IMR-90 (cell line): Measurements from ENCODE around the gene MS4A15. TPM values are rescaled to one million over a fixed set of nuclear protein-coding genes. Genes with fewer than 3 reads are reported as not detected.

ENCODE experiments used
- ATAC-seq: fragments of 200-7000 bp; cut with Tn5 transposase; 2 replicates; pipeline ENCODE4 v1.9.1; 2020; ENCODE audit warnings: low read depth, mild to moderate bottlenecking, moderate library complexity
- BruUV-seq: library from RNA; stranded (reverse); fragments of 400-500 nt; replicated peaks from 2 replicates; lab custom pipeline; 2021; lab: Mats Ljungman, UMichigan
- CTCF ChIA-PET: fragments of 300-600 bp; formaldehyde crosslinking; extraction: SDS; loops from one replicate; lab custom pipeline; 2021; ENCODE audit warnings: antibody characterized with exemption; lab: Yijun Ruan, JAX
- POLR2A ChIA-PET: fragments of 300-600 bp; sonication (Branson Sonifier 250); formaldehyde crosslinking; loops from one replicate; lab custom pipeline; 2022; ENCODE audit warnings: antibody characterized with exemption; ENCODE audit not compliant: unreplicated experiment; lab: Charles Lee
- DNase-seq: peaks from one replicate; pipeline ENCODE4 v3.0.0; 2013
- H2AFZ ChIP-seq: replicated peaks from 2 replicates; pipeline ENCODE3; 2013; ENCODE audit warnings: low read length, mild to moderate bottlenecking; ENCODE audit not compliant: poor library complexity
- H2AK5ac ChIP-seq: 2 replicates; pipeline ENCODE4 v1.6.1; 2013; ENCODE audit warnings: low read depth, low read length, inconsistent platforms
- H2AK9ac ChIP-seq: replicated peaks from 2 replicates; pipeline ENCODE3; 2013; ENCODE audit warnings: mild to moderate bottlenecking, low read depth, low read length, moderate library complexity; ENCODE audit not compliant: poor library complexity
- H2BK120ac ChIP-seq: 2 replicates; pipeline ENCODE4 v1.6.1; 2013; ENCODE audit warnings: low read depth, low read length, inconsistent platforms
- H2BK15ac ChIP-seq: 3 replicates; pipeline ENCODE4 v1.6.1; 2013; ENCODE audit warnings: low read depth, low read length, inconsistent platforms
- H2BK20ac ChIP-seq: 2 replicates; pipeline ENCODE4 v1.6.1; 2013; ENCODE audit warnings: low read depth, mild to moderate bottlenecking, inconsistent platforms, low read length, moderate library complexity
- H2BK5ac ChIP-seq: 2 replicates; pipeline ENCODE4 v1.6.1; 2013; ENCODE audit warnings: mild to moderate bottlenecking, low read depth, low read length, inconsistent platforms; ENCODE audit not compliant: poor library complexity, severe bottlenecking
- H3K14ac ChIP-seq: replicated peaks from 2 replicates; pipeline ENCODE4 v1.6.1; 2013; ENCODE audit warnings: low read depth, low read length, inconsistent platforms
- H3K18ac ChIP-seq: 2 replicates; pipeline ENCODE4 v1.6.1; 2013; ENCODE audit warnings: low read depth, low read length, control low read depth
- H3K23ac ChIP-seq: 2 replicates; pipeline ENCODE4 v1.6.1; 2013; ENCODE audit warnings: low read depth, low read length, inconsistent platforms
- H3K27ac ChIP-seq: 2 replicates; pipeline ENCODE4 v1.5.1; 2013; ENCODE audit warnings: mild to moderate bottlenecking, control low read depth, low read length; ENCODE audit not compliant: insufficient read depth
- H3K27me3 ChIP-seq: 2 replicates; pipeline ENCODE4 v1.6.1; 2013; ENCODE audit warnings: low read length; ENCODE audit not compliant: control insufficient read depth, insufficient read depth
- H3K36me3 ChIP-seq: 2 replicates; pipeline ENCODE4 v1.6.1; 2013; ENCODE audit warnings: low read length, mixed read lengths; ENCODE audit not compliant: control insufficient read depth, insufficient read depth
- H3K4ac ChIP-seq: 2 replicates; pipeline ENCODE4 v1.6.1; 2013; ENCODE audit warnings: low read depth, low read length, inconsistent platforms
- H3K4me1 ChIP-seq: 2 replicates; pipeline ENCODE4 v1.6.1; 2013; ENCODE audit warnings: low read length, mixed read lengths; ENCODE audit not compliant: control insufficient read depth, insufficient read depth
- H3K4me2 ChIP-seq: 2 replicates; pipeline ENCODE4 v1.6.1; 2013; ENCODE audit warnings: low read depth, mild to moderate bottlenecking, control low read depth, low read length, moderate library complexity
- H3K4me3 ChIP-seq: 2 replicates; pipeline ENCODE4 v1.5.1; 2013; ENCODE audit warnings: low read depth, mild to moderate bottlenecking, control low read depth, low read length, moderate library complexity; ENCODE audit not compliant: insufficient read depth
- H3K56ac ChIP-seq: 2 replicates; pipeline ENCODE4 v1.6.1; 2013; ENCODE audit warnings: low read length, inconsistent platforms; ENCODE audit not compliant: insufficient read depth; ENCODE audit errors: extremely low read depth
- H3K79me1 ChIP-seq, 2 experiments: 2 replicates each; pipeline ENCODE4 v1.6.1; 2013; ENCODE audit warnings: low read length in 2 of 2, inconsistent platforms in 1 of 2, low read depth in 1 of 2
- H3K9ac ChIP-seq: 2 replicates; pipeline ENCODE4 v1.6.1; 2013; ENCODE audit warnings: low read depth, low read length, control low read depth
- H3K9me1 ChIP-seq: 2 replicates; pipeline ENCODE4 v1.6.1; 2013; ENCODE audit warnings: low read length, inconsistent platforms; ENCODE audit not compliant: insufficient read depth
- H3K9me3 ChIP-seq: 2 replicates; pipeline ENCODE4 v1.6.1; 2013; ENCODE audit warnings: low read length; ENCODE audit not compliant: control insufficient read depth, insufficient read depth
- H4K20me1 ChIP-seq: 2 replicates; pipeline ENCODE4 v1.6.1; 2013; ENCODE audit warnings: low read length, inconsistent platforms; ENCODE audit not compliant: insufficient read depth
- H4K5ac ChIP-seq: 2 replicates; pipeline ENCODE4 v1.6.1; 2013; ENCODE audit warnings: mild to moderate bottlenecking, low read depth, low read length, control low read depth
- H4K8ac ChIP-seq, 2 experiments: 2 replicates each; pipeline ENCODE4 v1.6.1; 2013; ENCODE audit warnings: low read depth in 2 of 2, low read length in 2 of 2, control low read depth in 1 of 2, inconsistent platforms in 1 of 2
- H4K91ac ChIP-seq: 2 replicates; pipeline ENCODE4 v1.6.1; 2013; ENCODE audit warnings: low read depth, low read length, inconsistent platforms; ENCODE audit not compliant: insufficient read depth
- BHLHE40 ChIP-seq: fragments of 150-350 bp; IDR thresholded peaks from 2 replicates; pipeline ENCODE4 v1.6.1; 2016; ENCODE audit warnings: mild to moderate bottlenecking, low read depth, low read length
- MAFK ChIP-seq: IDR thresholded peaks from 2 replicates; pipeline ENCODE4 v1.6.1; 2012; ENCODE audit warnings: low read depth, low read length, improper control_type of control experiment
- RCOR1 ChIP-seq: IDR thresholded peaks from 2 replicates; pipeline ENCODE4 v1.6.1; 2012; ENCODE audit warnings: mild to moderate bottlenecking, low read length, improper control_type of control experiment; ENCODE audit not compliant: insufficient replicate concordance
- WGBS, 2 experiments: methylation state at CpG; one replicate each; pipeline versions ENCODE4 v1.1.5 to v1.1.7; 2013; ENCODE audit warnings: missing lambda C conversion rate in 2 of 2; ENCODE audit not compliant: insufficient read length in 1 of 2; ENCODE audit errors: extremely low coverage in 2 of 2; 5-methylcytosine and 5-hydroxymethylcytosine counted together
- dilution Hi-C: fragments of 300-500 bp; cut with HindIII; formaldehyde crosslinking; loops from one replicate; pipeline ENCODE4 v1.14.3; 2018; ENCODE audit warnings: low sequenced_read_pairs; ENCODE audit not compliant: unreplicated experiment
- in situ Hi-C: fragments of 300-500 bp; cut with MboI; formaldehyde crosslinking; loops from 3 replicates; pipeline ENCODE4 v1.14.3; 2019; ENCODE audit warnings: low sequenced_read_pairs, inconsistent platforms, mixed read lengths
- intact Hi-C: fragments of 100-400 bp; cut with micrococcal nuclease; formaldehyde crosslinking; loops from 2 replicates; pipeline ENCODE4 v1.10.0; 2022
- polyA plus RNA-seq, 3 experiments: library from polyadenylated mRNA; depleted of rRNA; stranded (reverse); fragments of >200 nt; gene quantifications; 2 replicates each; pipeline ENCODE4 v1.2.3, GENCODE V29; 2012; ENCODE audit warnings: low replicate concordance in 1 of 3
- total RNA-seq: library from RNA; depleted of rRNA; stranded (reverse); fragments of >200 nt; gene quantifications from 2 replicates; pipeline ENCODE4 v1.2.3, GENCODE V29; 2012
- TF ChIP-seq, protein P1 (sequence below): fragments of 150-350 bp; IDR thresholded peaks from 2 replicates; pipeline ENCODE4 v1.6.1; 2017; ENCODE audit warnings: mild to moderate bottlenecking, antibody characterized with exemption, low read length, low read depth

MS4A15 gene
- total and polyA plus RNA-seq, 2 of the 4 experiments (the other 2 are of a cell fraction): not detected

DNA sequence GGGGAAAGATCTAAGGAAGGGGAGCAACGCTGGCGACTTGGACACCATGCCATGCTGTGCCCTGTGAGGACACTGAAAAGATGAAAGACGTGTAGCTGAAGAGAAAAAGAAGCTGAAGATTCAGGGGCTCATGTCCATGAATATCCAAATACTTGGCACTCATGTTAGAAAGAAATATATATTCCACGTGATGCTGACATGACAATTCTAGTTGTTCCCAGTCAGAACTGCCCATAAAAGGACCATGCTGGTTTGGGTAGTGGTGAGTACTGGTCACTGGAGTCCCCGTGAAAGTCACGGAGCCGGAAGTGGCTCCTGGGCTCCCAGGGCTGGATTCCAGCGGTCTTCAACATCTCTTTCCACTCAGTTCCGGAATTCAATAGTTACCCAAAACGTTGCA, 9.9 kb downstream of the MS4A15 start:
- in situ Hi-C loops (no loop called here), intact Hi-C loops (no loop called here), dilution Hi-C loops (no loop called here)
- Histone ChIP-seq H3K9ac (no peak overlapping the region), H2AK5ac (no peak overlapping the region), H4K20me1 (no peaks in the 10 kb centered on the region), H3K27ac (no peak overlapping the region), H3K79me1 (no peaks in the 10 kb centered on the region), H3K23ac (no peak overlapping the region), H2BK15ac (no peak overlapping the region), H2BK120ac (no peak overlapping the region), H4K8ac (no peak overlapping the region), H3K4me1 (no peaks in the 10 kb centered on the region), H2BK5ac (no peak overlapping the region), H4K91ac (no peak overlapping the region), H2BK20ac (no peak overlapping the region), H2AFZ (no peak overlapping the region), H3K14ac (no peak overlapping the region), H3K4me2 (no peak overlapping the region), H3K4me3 (no peak overlapping the region), H3K9me1 (no peaks in the 10 kb centered on the region), H3K36me3 (no peaks in the 10 kb centered on the region), H3K27me3 (peaks cover 11% of the 10 kb centered on the region), H3K9me3 (no peaks in the 10 kb centered on the region), H4K5ac (no peak overlapping the region), H2AK9ac (no peak overlapping the region), H3K4ac (no peak overlapping the region), H3K18ac (no peak overlapping the region), H3K56ac (no peak overlapping the region)
- ChIA-PET POLR2A (no interaction called here), CTCF (no interaction called here)
- no TSS peak for BruUV-seq
- no peak for DNase-seq
- TF ChIP-seq, protein P1, sequence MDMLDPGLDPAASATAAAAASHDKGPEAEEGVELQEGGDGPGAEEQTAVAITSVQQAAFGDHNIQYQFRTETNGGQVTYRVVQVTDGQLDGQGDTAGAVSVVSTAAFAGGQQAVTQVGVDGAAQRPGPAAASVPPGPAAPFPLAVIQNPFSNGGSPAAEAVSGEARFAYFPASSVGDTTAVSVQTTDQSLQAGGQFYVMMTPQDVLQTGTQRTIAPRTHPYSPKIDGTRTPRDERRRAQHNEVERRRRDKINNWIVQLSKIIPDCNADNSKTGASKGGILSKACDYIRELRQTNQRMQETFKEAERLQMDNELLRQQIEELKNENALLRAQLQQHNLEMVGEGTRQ: no peak
- TF ChIP-seq MAFK (peak; percentile 64), BHLHE40 (no peak), RCOR1 (no peak)
- no peak for ATAC-seq
- no CpG with 5 or more reads among the region's 10 CpGs for WGBS, 2 experiments
